Chondrocyte (in vitro differentiated cells): ENCODE data around the gene ANXA5. TPM values are rescaled to one million over a fixed set of nuclear protein-coding genes. Genes with fewer than 3 reads are reported as not detected.

Experiments used
- DNase-seq: peaks from one replicate; pipeline ENCODE4 v3.0.0; 2021; ENCODE audit warnings: mixed read lengths, low spot score
- H3K27ac Mint-ChIP-seq: one replicate; pipeline ENCODE4 v1.8.0; 2021; ENCODE audit warnings: mild to moderate bottlenecking, moderate library complexity, mixed read lengths; ENCODE audit not compliant: unreplicated experiment
- H3K27me3 Mint-ChIP-seq: 2 replicates; pipeline ENCODE4 v1.8.0; 2021; ENCODE audit warnings: low read depth, mixed read lengths
- H3K36me3 Mint-ChIP-seq: 2 replicates; pipeline ENCODE4 v1.8.0; 2021; ENCODE audit warnings: low read depth, mixed read lengths
- H3K4me1 Mint-ChIP-seq: 2 replicates; pipeline ENCODE4 v1.8.0; 2021; ENCODE audit warnings: low read depth, mild to moderate bottlenecking, mixed read lengths
- H3K4me3 Mint-ChIP-seq: one replicate; pipeline ENCODE4 v1.8.0; 2021; ENCODE audit warnings: mild to moderate bottlenecking, moderate library complexity, mixed read lengths; ENCODE audit not compliant: unreplicated experiment
- H3K9me3 Mint-ChIP-seq: 2 replicates; pipeline ENCODE4 v1.8.0; 2021; ENCODE audit warnings: low read depth, mixed read lengths
- total RNA-seq: library from RNA; stranded (reverse); gene quantifications from 3 replicates; pipeline ENCODE4 v1.2.1, GENCODE V29; 2021
- TF ChIP-seq, protein P1 (sequence below): fragments of 200-600 bp; sonication (generic); IDR thresholded peaks from 2 replicates; pipeline ENCODE4 v1.5.0; 2021; ENCODE audit warnings: antibody characterized with exemption, mild to moderate bottlenecking, moderate library complexity

Gene ANXA5
- total RNA-seq, 1 donor from 2014 or later: 585 TPM

DNA sequence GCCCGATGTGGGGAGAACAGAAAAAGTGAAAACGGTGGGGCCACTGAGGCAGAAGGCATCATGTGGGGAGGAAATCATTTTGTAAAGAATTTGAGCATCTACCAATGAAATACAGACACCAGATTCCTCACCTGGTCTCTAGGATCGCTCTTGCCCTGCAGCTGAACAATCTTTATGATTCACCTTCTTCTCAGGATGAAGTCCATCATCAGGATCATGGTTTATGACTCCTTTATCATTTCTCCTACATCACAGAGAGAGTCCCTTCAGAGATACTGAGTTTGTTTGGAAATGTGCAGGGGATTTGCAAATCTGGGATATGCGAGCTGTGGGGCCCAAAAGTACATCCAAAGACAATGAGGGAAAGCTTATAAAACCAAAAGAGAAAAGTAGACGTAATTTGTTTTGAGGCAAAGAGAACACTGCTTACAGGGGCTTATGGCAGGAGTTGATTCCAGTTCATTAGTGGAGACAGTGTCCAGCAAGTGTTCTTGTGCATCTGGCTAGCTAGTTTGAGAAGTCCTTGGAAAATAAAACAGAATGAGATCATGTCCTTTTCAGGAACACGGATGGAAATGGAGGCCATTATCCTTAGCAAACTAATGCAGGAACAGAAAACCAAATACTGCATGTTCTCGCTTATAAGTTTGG, 15.3 kb upstream of the ANXA5 start:
- H3K27ac Mint-ChIP-seq: peak overlapping the region; percentile 95
- no peak for DNase-seq
- no peaks in the 10 kb centered on the region for H3K27me3 Mint-ChIP-seq
- H3K4me1 Mint-ChIP-seq: peaks cover 27% of the 10 kb centered on the region
- H3K9me3 Mint-ChIP-seq: peaks cover 8% of the 10 kb centered on the region
- peak overlapping the region; percentile 62 for H3K4me3 Mint-ChIP-seq
- peaks cover 1% of the 10 kb centered on the region for H3K36me3 Mint-ChIP-seq
- TF ChIP-seq, protein P1, sequence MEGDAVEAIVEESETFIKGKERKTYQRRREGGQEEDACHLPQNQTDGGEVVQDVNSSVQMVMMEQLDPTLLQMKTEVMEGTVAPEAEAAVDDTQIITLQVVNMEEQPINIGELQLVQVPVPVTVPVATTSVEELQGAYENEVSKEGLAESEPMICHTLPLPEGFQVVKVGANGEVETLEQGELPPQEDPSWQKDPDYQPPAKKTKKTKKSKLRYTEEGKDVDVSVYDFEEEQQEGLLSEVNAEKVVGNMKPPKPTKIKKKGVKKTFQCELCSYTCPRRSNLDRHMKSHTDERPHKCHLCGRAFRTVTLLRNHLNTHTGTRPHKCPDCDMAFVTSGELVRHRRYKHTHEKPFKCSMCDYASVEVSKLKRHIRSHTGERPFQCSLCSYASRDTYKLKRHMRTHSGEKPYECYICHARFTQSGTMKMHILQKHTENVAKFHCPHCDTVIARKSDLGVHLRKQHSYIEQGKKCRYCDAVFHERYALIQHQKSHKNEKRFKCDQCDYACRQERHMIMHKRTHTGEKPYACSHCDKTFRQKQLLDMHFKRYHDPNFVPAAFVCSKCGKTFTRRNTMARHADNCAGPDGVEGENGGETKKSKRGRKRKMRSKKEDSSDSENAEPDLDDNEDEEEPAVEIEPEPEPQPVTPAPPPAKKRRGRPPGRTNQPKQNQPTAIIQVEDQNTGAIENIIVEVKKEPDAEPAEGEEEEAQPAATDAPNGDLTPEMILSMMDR: no peak

DNA sequence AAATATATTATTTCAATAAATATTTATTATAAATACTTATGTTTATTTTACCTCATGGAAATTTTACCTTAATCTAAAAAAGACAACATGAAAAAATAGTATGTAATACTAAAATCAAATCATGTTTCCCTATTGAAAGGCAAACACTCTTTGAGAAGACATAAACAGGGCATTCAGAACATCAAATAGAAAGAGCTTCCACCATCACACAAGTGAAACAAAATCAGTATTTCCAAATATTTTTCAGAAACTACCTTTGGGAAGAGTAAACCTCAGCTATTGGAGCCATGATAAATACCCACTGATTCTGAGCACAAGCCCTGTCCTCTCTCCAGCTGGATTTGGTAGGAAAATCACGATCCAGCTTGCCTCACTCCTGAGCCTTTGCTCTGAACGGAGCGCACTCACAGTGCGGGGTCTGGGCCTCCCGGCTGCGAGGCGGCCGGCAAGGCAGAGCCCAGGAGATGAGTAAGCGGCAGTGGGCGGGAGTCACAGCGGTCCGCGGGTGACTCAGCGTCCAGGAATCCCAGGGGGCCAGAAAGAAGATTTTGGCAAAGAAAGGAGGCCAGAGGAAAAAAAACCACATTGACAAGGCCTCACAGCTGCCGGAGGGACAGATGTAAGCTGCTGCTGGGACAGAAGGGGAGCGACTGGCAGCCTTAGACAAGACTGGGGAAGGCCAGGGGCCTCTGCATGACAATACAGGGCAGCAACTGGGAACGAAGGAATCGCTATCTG, 14.7 kb upstream of the ANXA5 start:
- peaks cover 8% of the 10 kb centered on the region for H3K9me3 Mint-ChIP-seq
- peaks cover 34% of the 10 kb centered on the region for H3K4me1 Mint-ChIP-seq
- H3K27me3 Mint-ChIP-seq: no peaks in the 10 kb centered on the region
- H3K4me3 Mint-ChIP-seq: peak overlapping the region; percentile 62
- DNase-seq: peak; percentile 97
- TF ChIP-seq, protein P1: no peak
- H3K36me3 Mint-ChIP-seq: peaks cover 1% of the 10 kb centered on the region
- H3K27ac Mint-ChIP-seq: peak overlapping the region; percentile 95

GRCh38 chr4:121709766-121710405, 13.1 kb upstream of the ANXA5 start:
- Mint-ChIP-seq H3K4me3 (no peak overlapping the region), H3K9me3 (no peaks in the 10 kb centered on the region), H3K4me1 (peaks cover 36% of the 10 kb centered on the region)

DNA sequence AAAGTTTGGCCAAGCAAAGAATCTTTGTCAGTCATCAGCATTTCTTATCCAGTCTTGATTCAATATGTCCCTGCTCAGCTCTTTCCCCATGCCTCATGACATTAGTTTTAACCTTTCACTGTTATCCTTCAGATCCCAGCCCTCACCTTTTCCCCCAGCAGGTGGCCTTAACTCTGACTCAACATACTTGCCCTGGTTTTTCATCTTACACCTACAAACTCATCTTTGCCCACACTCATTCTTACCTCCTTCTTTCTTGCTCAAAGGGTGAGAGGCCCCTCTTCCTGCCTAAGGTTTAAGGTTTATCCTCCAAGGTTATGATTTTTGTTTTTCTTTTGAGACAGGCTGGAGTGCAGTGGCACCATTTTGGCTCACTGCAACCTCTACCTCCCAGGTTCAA, 10.6 kb upstream of the ANXA5 start:
- Mint-ChIP-seq H3K27ac (no peak overlapping the region), H3K4me1 (peaks cover 39% of the 10 kb centered on the region), H3K27me3 (no peaks in the 10 kb centered on the region), H3K4me3 (no peak overlapping the region), H3K36me3 (no peaks in the 10 kb centered on the region), H3K9me3 (no peaks in the 10 kb centered on the region)
- TF ChIP-seq, protein P1: no peak
- no peak for DNase-seq

More at GRCh38 chr4:121709766-121710405, 13.1 kb upstream of the ANXA5 start:
- H3K27me3 Mint-ChIP-seq: no peaks in the 10 kb centered on the region
- no peak for DNase-seq
- TF ChIP-seq, protein P1: no peak
- H3K36me3 Mint-ChIP-seq: no peaks in the 10 kb centered on the region
- no peak overlapping the region for H3K27ac Mint-ChIP-seq

DNA sequence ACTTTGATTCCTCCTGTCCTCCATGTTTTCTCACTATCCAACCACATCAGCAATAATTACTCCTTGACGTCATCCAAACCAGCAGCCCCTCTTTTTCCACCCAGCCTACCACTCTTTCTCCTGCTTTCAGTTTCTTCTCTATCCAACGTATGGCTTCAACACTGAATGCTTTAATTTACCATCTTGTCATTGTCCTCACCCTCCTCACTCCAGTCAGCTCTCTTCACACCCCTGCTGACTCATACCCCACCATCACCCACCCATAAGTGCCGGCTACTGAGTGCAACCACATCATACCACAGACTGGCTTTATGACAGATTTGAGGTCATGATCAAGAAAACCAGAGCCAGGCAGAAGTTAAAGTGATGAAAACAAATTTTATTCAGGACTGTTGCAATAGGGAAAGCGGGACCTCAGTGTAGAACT, 9.8 kb upstream of the ANXA5 start:
- H3K27me3 Mint-ChIP-seq: no peaks in the 10 kb centered on the region
- peaks cover 32% of the 10 kb centered on the region for H3K4me1 Mint-ChIP-seq
- no peaks in the 10 kb centered on the region for H3K9me3 Mint-ChIP-seq
- no peak overlapping the region for H3K4me3 Mint-ChIP-seq
- no peak for DNase-seq
- no peaks in the 10 kb centered on the region for H3K36me3 Mint-ChIP-seq
- TF ChIP-seq, protein P1: no peak
- H3K27ac Mint-ChIP-seq: peak overlapping the region; percentile 46
